Activated naive CD4-positive, alpha-beta T cell treated with anti-CD3 and anti-CD28 coated beads, Interleukin-2, amount 50 U/mL, for 16 hours (primary cell): ENCODE data around the gene PRPSAP1.
"Not testable (repeated sequence)": the region's sequence is repeated elsewhere in the genome, so short reads cannot be mapped to it uniquely, and the experiment has no call there.

Experiments used
- DNase-seq: peaks from one replicate; pipeline ENCODE4 v3.0.0-alpha.2; 2020

PRPSAP1 gene

DNA sequence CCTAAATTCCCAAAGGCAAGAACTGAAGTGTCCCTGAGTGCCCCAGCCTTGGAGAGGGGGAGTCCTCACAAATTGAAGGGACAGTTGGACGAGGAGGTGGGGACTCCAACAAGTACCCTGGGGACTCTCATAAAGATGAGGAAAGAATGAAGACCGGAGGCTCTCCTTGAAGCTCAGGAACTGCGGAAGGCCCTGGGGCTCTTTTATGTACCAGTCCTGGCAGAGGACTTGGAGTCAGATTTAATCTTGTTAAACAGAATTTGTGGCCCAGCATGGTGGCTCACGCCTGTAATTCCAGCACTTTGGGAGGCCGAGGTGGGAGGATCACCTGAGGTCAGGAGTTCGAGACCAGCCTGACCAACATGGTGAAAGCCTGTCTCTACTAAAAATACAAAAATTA lies 6.1 kb upstream of the PRPSAP1 start:
- DNase-seq: not testable (repeated sequence)

GRCh38 chr17:76359375-76359774 lies 5.7 kb upstream of the PRPSAP1 start:
- no peak for DNase-seq

DNA sequence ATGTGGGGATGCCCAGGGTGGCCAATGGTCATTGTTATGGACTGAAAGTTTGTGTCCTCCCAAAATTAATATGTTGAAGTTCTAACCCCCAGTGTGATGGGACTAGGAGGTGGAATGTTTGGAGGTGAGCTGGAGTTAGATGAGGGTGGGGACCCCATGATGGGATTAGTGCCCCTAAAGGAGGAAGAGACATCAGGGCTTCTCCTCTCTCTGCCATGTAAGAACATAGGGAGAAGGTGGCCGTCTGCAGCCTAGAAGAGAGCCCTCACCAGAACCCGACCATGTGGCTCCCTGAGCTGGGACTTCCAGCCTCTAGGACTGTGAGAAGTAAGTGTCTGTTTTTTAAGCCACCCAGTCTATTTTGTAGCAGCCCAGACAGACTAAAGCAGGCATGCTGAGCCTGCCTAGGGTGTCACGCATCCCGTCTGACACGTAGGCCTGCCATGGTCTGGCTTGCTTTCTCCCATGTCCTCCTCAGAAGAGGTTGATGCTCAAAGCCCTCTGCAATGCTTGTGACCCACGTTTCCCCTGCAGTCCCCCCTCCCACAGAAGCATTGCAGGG lies 4.0 kb upstream of the PRPSAP1 start:
- DNase-seq: no peak

DNA sequence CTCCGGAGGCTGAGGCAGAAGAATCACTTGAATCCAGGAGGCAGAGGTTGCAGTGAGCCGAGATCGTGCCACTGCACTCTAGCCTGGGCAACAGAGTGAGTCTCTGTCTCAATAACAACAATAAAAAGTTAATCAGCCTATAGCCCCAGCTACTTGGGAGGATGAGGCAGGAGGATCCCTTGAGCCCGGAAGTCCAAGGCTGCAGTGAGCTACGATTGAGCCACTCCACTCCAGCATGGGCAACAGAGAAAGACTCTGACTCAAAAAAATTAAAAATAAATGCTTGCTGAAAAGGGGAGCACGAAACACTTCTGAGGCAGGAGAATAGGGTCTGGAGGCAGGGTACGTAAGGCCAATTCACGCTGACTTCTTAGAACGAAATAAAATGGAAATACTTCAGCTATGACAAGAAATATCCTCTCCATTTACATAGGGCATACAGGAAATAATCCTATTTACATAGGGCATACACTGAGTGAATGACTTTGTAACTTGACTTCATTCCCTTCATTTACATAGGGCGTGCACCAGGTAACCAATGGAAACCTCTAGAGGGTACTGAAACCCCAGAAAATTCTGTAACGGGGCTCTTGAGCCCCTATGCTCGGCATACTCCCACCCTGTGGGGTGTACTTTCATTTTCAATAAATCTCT lies 3.2 kb upstream of the PRPSAP1 start:
- DNase-seq: no peak

DNA sequence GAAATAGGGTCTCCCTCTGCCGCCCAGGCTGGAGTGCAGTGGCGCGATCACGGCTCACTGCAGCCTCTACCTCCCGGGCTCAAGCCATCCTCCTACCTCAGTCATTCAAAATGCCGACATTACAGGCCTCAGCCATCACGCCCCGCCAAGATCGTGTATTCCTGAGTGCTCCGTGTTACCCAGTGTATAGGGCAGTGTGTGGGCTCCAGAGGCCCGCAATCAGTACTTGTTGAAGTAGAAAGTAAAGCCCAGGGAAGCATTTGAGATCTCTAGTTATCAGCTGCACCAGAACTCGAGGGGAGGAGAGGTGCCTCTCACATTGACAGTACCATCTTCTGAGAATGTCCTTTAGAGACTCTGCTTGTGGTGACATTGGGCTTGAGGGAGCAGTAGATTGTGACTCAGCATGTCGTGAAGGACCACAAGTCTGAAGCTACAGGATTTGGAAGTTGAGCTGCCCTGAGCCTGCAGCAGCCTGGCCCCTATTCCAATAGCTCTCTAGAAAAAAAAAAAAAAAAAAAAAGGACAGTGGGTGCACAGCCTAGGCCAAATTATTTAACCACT lies 1.1 kb upstream of the PRPSAP1 start:
- no peak for DNase-seq

DNA sequence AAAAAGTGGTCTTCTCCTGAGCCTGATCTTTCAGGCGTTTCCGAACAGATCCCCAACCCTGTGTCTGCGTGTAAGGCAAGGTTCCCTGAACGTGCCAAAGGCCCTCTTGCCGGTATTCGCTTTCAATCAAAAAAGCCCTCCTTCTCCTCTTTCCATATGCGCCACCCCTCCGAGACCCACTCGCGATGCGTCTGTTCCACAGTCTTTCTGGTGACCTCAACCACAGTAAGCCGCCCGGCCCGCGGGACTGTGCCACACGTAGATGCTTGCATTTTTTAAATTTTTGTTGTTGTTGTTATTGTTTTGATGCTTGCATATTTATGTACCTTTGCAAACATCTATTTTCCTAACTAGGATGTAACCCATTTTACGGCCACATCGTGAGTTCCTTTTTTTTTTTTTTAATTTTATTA lies 607 bp upstream of the PRPSAP1 start:
- DNase-seq: no peak

DNA sequence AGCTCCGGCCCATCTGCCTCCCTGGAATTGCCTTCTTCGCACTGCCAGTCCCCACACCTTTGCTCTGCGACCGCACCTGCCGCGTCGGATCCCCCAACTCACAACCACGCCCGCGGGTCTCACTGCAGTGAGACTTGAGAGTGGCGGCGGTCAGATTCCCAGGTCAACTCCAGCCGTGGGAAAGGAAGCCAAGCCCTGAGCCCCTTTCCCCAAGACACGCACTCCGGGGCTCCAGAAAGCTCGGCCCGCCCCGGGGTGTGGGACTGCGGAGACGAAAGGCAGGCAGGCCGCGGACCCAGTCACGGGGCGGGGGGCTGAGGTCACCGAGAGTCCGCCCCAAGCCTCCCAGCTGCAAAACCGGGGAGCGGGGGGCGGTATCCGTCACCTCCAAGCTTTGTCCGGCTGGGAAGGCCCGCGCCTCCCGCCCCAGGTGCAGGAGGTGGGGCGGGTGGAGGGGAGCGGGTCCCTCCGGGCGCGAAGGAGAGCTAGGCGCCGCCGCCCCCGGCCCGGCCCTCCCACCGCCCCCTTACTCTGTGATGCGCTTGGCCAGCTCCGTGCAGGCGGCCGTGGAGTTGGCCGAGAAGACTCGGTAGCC lies 615 bp downstream of the PRPSAP1 start:
- DNase-seq: no peak

DNA sequence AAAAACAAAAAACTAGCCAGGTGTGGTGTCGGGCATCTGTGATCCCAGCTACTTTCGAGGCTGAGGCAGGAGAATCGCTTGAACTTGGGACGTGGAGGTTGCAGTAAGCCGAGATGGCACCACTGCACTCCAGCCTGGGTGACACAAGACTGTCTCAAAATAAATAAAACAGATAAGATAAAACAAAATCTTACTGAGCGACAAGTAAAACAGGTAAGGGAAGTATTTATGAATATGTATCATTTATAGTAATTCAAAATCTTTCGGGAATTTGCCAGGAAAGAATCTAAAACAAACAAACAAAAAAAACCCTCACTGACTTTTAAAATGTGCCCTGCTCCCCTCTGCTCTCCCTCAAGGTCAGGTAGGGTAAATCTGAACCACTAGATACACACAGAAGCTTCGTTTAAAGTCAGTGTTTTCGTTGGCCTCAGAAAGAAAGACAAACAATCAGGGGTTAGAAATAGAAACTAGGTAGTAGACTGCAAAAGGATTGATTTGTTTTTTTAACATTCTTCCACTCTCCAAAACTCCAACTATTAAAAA lies 2.1 kb downstream of the PRPSAP1 start:
- no peak for DNase-seq

DNA sequence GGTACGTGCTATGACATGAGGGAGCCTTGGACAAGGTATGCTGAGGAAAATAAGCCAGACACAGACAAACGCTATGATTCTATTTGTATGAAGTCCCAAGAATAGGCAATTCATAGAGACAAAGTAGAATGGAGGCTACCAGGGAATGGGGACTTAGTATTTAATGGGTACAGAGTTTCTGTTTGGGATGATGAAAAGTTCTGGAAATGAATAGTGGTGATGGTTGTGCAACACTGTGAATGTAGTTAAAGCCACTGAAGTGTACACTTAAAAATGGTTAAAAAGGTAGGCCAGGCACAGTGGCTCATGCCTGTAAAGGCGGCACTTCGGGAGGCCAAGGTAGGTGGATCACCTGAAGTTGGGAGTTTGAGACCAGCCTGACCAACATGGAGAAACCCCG lies 3.3 kb downstream of the PRPSAP1 start:
- no peak for DNase-seq

DNA sequence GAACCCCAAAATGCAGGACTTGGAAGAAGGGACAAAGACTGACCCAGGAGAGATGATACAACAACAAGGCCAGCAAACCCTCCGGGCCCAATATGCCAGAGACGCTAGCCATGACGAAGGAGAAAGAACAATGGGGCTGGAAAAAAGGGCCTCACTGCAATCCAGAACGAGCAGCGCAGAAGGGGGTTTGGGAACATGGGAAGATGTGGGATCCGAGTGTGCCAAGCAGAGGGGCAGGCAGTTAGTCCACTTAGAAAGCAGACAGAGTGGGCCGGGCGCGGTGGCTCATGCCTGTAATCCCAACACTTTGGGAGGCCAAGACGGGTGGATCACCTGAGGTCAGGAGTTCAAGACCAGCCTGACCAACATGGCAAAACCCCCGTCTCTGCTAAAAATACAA lies 6.8 kb downstream of the PRPSAP1 start:
- not testable (repeated sequence) for DNase-seq

DNA sequence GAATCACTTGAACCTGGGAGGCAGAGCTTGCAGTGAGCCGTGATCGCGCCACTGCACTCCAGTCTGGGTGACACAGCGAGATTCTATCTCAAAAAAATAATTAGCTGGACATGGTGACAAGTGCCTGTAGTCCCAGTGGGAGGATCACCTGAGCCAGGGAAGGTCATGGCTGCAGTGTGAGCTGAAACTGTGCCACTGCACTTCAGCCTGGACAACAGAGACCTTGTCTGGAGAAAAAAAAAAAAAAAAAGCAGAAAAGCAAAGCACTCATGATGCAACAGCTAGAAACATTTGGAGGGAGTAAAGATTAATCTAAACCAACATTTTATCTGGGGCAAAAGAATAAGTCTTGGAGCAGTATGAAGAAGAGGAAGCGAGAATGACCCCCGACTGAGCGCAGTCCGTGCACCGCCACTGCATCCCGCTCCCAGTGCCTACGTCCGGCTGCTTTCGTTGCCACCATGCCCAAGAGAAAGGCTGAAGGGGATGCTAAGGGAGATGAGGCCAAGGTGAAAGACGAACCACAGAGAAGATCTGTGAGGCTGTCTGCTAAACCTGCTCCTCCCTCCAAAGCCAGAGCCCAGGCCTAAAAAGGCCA lies 8.2 kb downstream of the PRPSAP1 start:
- no peak for DNase-seq

- no peak for DNase-seq
Observed at GRCh38 chr17:76343106-76343505, 10.6 kb downstream of the PRPSAP1 start.

GRCh38 chr17:76341301-76341700 lies 12.4 kb downstream of the PRPSAP1 start:
- DNase-seq: no peak

GRCh38 chr17:76337413-76337777 lies 16.3 kb downstream of the PRPSAP1 start:
- DNase-seq: no peak

- DNase-seq: no peak
Observed at GRCh38 chr17:76336756-76337412, 16.8 kb downstream of the PRPSAP1 start.

GRCh38 chr17:76335716-76336381 lies 17.9 kb downstream of the PRPSAP1 start:
- no peak for DNase-seq

DNA sequence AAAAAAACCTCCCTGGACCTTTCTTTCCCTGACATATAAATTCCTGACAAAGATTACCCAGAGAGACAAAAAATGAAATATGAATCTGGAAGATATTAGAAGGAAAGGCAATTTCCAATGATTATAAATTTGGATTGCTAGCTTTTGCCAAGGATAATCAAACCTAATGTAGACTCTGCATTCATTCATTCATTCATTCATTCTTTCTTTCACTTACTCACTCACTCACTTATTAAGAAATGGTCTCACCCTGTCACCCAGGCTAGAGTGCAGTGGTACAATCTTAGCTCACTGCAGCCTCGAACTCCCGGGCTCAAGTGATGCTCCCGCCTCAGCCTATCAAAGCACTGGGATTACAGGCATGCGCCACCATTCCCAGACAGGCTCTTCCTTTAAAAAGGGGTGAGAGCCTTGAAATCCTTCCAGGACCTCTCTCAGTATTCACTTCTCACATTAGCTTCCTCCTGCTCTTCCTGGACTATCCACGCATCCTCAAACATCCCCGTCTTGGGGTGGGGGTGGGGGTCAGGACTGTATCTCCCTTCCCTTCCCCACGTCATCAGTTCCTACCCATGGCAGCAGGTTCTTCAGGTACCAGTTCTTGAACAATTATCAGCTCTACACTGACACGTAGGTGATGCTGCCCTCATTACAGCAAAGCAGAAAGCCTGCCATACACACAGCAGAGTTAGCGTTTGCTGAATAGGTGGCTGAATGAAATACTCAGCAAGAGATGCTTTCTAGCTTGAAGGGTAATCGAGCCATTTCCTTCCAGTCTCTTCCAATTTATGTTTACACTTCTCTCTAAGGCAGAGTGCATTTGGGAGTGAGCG lies 19.8 kb downstream of the PRPSAP1 start:
- no peak for DNase-seq

GRCh38 chr17:76331083-76331482 lies 22.6 kb downstream of the PRPSAP1 start:
- no peak for DNase-seq

DNA sequence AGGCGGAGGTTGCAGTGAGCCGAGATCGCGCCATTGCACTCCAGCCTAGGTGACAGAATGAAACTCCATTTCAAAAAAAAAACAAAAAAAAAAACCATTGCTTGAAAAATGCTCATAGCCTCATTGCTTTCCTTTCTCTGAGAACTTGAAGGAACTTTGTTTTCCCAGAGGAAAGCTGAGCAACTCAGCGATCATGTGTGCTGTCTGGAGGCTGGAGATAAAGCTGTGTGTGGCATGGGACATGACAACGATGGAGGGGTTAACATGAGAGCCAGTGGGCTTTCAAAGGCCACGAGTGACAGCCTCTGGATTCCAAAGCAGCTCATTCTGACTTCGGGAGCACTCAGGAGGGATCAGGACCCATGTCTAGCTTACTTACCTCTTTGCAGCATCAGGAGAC lies 24.1 kb downstream of the PRPSAP1 start:
- DNase-seq: no peak

DNA sequence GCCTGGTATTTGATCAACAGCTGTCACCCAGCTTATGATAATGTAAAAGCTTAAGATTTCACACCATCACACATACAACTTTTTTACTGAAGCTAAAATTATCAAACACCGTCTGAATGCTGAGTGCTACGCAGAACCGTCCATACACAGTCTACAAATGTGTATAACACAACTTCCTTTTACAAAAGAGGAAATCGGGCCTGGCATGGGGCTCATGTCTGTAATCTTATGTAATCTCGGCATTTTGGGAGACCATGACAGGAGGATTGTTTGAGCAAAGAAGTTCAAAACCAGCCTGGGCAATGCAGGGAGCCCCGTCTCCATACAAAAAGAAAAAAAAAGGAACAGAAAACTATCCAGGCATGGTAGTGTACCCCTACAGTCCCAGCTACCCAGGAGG lies 26.0 kb downstream of the PRPSAP1 start:
- no peak for DNase-seq

GRCh38 chr17:76326306-76326705 lies 27.4 kb downstream of the PRPSAP1 start:
- no peak for DNase-seq

DNA sequence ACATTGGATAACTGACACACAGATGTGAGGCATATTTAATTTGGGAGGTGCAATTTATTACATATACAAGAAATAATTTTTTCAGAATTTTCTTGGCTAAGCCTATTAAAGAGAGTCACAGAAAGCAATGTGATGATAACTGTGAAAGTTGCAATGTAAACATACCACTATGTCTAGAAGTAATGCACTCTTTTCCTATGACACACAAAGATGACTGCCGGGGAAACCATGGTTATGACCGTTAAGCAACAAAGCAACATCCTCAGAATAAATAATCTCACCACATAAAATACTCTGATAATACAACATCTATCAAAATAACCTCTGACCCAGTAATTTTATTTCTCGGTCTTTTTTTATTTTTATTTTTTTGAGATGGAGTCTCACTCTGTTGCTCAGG lies 35.1 kb downstream of the PRPSAP1 start:
- DNase-seq: no peak
